Gastroesophageal sphincter (tissue), 3 donors: ENCODE measurements around the gene SLK.

Source experiments
- EP300 ChIP-seq: sonication (generic); formaldehyde crosslinking; IDR thresholded peaks from one replicate; pipeline ENCODE4 v1.6.1; 2017; ENCODE audit warnings: antibody characterized with exemption, mild to moderate bottlenecking
- POLR2A ChIP-seq, 2 donors: fragments of 450-650 bp; IDR thresholded peaks; one replicate each; pipeline ENCODE4 v1.6.1; 2017; ENCODE audit warnings: antibody characterized with exemption in 2 of 2, mild to moderate bottlenecking in 2 of 2, moderate library complexity in 1 of 2
- POLR2AphosphoS5 ChIP-seq: sonication (generic); formaldehyde crosslinking; IDR thresholded peaks from one replicate; pipeline ENCODE4 v1.6.1; 2017; ENCODE audit warnings: antibody characterized with exemption
- TF ChIP-seq, protein P1 (sequence below), 4 experiments: fragments of 200-600 bp in 2 of 4; fragments of 450-650 bp in 2 of 4; sonication (generic) in 1 of 4; IDR thresholded peaks; one replicate each; pipeline ENCODE4 v1.5.1; 2017 to 2019; ENCODE audit warnings: antibody characterized with exemption in 4 of 4, mild to moderate bottlenecking in 2 of 4, moderate library complexity in 2 of 4

DNA sequence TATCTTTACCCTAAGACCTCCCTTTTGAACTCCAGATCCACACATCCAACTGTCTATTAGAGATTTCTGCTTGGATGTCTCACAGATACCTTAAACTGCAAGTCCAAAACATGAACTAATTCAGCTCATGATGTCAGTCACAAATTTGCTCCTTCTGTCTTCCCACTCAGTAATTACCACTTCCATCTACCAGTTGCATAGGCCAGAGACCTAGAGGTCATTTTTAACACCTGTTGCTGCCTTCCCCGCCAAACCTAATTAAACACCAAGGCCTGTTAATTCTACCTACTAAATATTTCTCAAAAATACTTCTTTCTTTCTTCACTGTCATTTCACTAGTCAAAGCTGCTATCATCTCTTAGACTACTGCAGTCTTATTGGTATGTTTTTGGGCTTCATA is 8.2 kb downstream of the SLK start:
- TF ChIP-seq, protein P1, sequence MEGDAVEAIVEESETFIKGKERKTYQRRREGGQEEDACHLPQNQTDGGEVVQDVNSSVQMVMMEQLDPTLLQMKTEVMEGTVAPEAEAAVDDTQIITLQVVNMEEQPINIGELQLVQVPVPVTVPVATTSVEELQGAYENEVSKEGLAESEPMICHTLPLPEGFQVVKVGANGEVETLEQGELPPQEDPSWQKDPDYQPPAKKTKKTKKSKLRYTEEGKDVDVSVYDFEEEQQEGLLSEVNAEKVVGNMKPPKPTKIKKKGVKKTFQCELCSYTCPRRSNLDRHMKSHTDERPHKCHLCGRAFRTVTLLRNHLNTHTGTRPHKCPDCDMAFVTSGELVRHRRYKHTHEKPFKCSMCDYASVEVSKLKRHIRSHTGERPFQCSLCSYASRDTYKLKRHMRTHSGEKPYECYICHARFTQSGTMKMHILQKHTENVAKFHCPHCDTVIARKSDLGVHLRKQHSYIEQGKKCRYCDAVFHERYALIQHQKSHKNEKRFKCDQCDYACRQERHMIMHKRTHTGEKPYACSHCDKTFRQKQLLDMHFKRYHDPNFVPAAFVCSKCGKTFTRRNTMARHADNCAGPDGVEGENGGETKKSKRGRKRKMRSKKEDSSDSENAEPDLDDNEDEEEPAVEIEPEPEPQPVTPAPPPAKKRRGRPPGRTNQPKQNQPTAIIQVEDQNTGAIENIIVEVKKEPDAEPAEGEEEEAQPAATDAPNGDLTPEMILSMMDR (IDR thresholded peaks at IDR 0.05), result no peak
- TF ChIP-seq POLR2A (IDR thresholded peaks at IDR 0.05) (no peak), EP300 (no peak), POLR2AphosphoS5 (no peak)
